ENCODE measurements around the gene DFFB.

The DFFB gene

GRCh38 chr1:3908886-3909517 is 51.7 kb downstream of the DFFB start:
- Histone ChIP-seq H3K36me3 (ENCODE audit: control insufficient read depth in 2 of 2, insufficient read depth in 1 of 2, low read length in 2 of 2) (no peaks in the 10 kb centered on the region), H3K9me3 (ENCODE audit: control insufficient read depth, insufficient read depth, low read depth, low read length) (no peaks in the 10 kb centered on the region), H3K27ac (ENCODE audit: extremely low read depth, low read depth, low read length) (no peak overlapping the region), H3K4me3 (ENCODE audit: low read depth, low read length) (no peak overlapping the region), H3K4me1 (ENCODE audit: control insufficient read depth, insufficient read depth, low read length) (no peaks in the 10 kb centered on the region)
- ChIA-PET CTCF (interaction anchor here (0.7 kb wide), 1 partner anchor 234 kb away, joined by 4 read pairs; no protein-coding TSS in a partner anchor), POLR2A (no interaction called here)
- TF ChIP-seq ZSCAN4 (tag by site-specific recombination; IDR thresholded peaks at IDR 0.05): no peak
- TF ChIP-seq SALL2 (tag by site-specific recombination; IDR thresholded peaks at IDR 0.05; ENCODE audit: borderline replicate concordance): no peak
- TF ChIP-seq ZNF138 (tag by site-specific recombination; IDR thresholded peaks at IDR 0.05; ENCODE audit: borderline replicate concordance): no peak

- no peak overlapping the region for H3K4me3 ChIP-seq (ENCODE audit: low read depth, low read length)
- H3K27ac ChIP-seq (ENCODE audit: extremely low read depth, low read depth, low read length): no peak overlapping the region
- TF ChIP-seq ZNF580 (tag by site-specific recombination; IDR thresholded peaks at IDR 0.05) (no peak), ZBTB49 (tag by site-specific recombination; IDR thresholded peaks at IDR 0.05; ENCODE audit: low read depth) (no peak), ZNF777 (tag by site-specific recombination; IDR thresholded peaks at IDR 0.05; ENCODE audit: borderline replicate concordance) (no peak), ZNF660 (tag by site-specific recombination; IDR thresholded peaks at IDR 0.05) (no peak), ZSCAN30 (tag by site-specific recombination; IDR thresholded peaks at IDR 0.05) (no peak), ZNF266 (tag by site-specific recombination; IDR thresholded peaks at IDR 0.05; ENCODE audit: low read depth) (no peak), PRDM6 (tag by site-specific recombination; IDR thresholded peaks at IDR 0.05) (no peak), ZNF19 (tag by site-specific recombination; IDR thresholded peaks at IDR 0.05; ENCODE audit: low read depth) (no peak), ZNF335 (tag by site-specific recombination; conservative IDR thresholded peaks at IDR 0.05) (no peak), ZNF26 (tag by site-specific recombination; IDR thresholded peaks at IDR 0.05) (no peak), ZNF701 (tag by site-specific recombination; IDR thresholded peaks at IDR 0.05) (no peak)
- no peaks in the 10 kb centered on the region for H3K4me1 ChIP-seq (ENCODE audit: control insufficient read depth, insufficient read depth, low read length)
- H3K9me3 ChIP-seq (ENCODE audit: control insufficient read depth, insufficient read depth, low read depth, low read length): no peaks in the 10 kb centered on the region
- H3K36me3 ChIP-seq (ENCODE audit: control insufficient read depth in 2 of 2, insufficient read depth in 1 of 2, low read length in 2 of 2): no peaks in the 10 kb centered on the region
- ChIA-PET CTCF (interaction anchor here (0.7 kb wide), 1 partner anchor 234 kb away, joined by 4 read pairs; no protein-coding TSS in a partner anchor), POLR2A (no interaction called here)
Observed at GRCh38 chr1:3909615-3910014, 52.3 kb downstream of the DFFB start.

Measured in HEK293 (cell line).